DMS 273 treated with DMSO at 0.1 percent for 48 hours (cell line): ENCODE data around the gene FXR2.

Experiments
- DNase-seq: peaks from one replicate; lab custom pipeline; 2025; lab: John Stamatoyannopoulos, UW

Gene FXR2

DNA sequence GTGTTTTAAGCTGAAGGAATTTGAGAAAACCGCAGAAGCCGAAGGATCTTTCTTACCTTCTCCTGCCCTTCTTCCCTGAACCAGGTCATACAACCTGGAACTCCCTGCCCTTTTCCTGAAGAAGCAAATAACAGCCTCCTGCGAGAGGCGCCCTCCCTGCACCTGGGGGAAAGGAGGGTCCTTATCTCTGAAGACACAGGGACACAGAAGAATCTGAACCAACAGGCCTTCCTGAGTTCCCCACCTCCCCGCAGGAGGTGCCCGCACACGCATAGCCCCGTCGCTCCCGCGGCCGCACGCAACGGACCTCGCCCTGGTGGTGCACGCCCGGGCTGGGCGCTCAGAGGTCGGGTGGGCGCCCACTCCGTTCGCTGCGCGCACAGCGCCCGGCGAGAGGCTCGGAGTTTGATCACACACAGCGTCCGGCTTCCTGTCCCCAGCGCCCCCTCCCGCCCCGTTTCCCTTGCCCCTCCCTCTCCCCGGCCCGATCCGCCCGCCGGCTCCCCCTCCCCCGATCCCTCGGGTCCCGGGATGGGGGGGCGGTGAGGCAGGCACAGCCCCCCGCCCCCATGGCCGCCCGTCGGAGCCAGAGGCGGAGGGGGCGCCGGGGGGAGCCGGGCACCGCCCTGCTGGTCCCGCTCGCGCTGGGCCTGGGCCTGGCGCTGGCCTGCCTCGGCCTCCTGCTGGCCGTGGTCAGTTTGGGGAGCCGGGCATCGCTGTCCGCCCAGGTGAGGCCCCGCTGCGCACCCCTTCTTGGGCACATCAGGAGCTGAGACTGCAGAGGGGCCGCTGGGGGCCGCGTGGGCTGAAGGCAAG, 65.9 kb downstream of the FXR2 start, which contains the start of gene TNFSF12:
TNFSF12 (plus strand) TSS at position 474 of the 816 bp plus-strand sequence; CDS start at position 570, 96 bp downstream.
- DNase-seq = no peak

DNA sequence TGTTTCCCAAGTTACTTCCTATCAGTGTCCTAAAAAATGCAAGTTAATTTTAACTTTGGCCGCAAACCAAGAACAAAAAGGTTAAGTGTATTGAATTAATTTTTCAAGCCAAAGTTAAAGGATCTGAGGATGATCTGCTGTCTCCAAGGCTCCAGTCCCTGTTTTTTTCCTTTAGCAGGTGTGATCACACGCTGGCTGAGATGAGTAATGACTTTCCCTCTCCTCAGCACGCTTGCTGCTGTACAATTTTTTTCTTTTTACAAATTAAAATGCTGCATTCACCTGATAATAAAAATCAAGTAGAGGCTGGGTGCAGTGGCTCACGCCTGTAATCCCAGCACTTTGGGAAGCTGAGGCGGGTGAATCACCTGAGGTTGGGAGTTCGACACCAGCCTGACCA, 69.8 kb downstream of the FXR2 start:
- no peak for DNase-seq
